GM18861 (cell line): ENCODE data around the gene ZNRF3.
A peak's percentile ranks its signal among the peaks of the same experiment; 100 is the strongest.

Experiments used
- ATAC-seq: cut with Tn5 transposase; IDR thresholded peaks from one replicate; pipeline ENCODE4 v1.9.1; 2021; ENCODE audit not compliant: unreplicated experiment

ZNRF3 gene

GRCh38 chr22:29056472-29056871 is 173.1 kb downstream of the ZNRF3 start:
- ATAC-seq: no peak

- ATAC-seq: no peak
These were observed 177.0 kb downstream of the ZNRF3 start for GRCh38 chr22:29060251-29060869.

- no peak for ATAC-seq
These were observed 177.6 kb downstream of the ZNRF3 start for GRCh38 chr22:29060931-29061330.

- no peak for ATAC-seq
These were observed 178.4 kb downstream of the ZNRF3 start, which contains the start of gene C22orf31 for GRCh38 chr22:29061773-29062172. C22orf31 (minus strand) TSS chr22:29061831; CDS start chr22:29061792, 39 bp downstream.

- no peak for ATAC-seq
These were observed 179.0 kb downstream of the ZNRF3 start for GRCh38 chr22:29062286-29062821.

DNA sequence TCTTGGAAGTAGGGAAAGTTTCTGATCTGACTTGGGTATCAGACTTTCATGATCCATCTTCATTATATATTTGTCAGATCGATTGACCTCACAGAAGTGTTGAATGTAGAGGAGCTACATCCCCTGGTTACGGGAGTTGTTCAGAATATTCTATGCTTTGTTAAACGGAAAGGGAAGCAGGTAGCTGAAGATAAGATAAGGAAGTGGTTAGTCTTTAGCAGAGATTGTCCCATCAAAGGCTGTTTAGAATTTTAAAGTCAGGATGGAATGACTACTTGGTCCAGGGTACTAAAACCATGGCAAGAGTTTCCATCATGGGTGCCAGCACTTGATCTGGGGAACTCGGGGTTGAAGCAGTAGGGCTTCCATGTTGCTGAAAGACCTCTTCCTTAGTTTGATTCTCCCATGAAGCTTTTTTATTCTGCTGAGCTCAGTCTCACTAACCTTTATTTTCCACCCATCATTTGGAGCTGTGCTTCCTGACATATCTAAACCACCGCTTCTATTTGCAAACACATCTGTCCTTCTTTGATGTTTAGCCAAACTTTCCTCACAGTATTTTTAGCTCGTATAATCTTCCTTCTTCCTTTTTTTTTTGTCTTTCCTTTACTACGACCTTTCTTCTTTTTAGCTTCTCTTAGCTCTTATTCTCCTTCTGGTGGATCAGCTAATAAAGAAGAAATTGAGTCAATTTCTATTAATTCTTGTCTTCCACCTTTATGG is 182.3 kb downstream of the ZNRF3 start:
- no peak for ATAC-seq

DNA sequence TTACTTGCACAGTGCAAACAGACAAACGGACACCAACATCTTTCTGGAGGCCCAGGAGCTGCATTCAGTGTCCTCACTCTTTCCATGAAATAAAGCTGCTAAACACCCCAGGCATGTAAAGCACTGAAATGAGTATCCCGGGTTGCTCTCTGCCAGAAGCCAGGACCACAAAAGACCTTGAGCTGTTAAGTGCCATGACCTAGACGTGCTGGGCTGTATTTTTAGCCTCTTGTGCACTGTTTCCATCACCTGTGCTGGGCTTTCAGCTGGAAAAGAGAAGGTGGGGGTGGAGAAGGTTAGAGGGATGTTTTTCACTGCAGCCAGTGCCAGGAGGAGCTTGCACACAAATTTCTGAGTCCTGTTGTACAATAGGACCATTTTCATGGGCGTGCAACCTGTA is 186.1 kb downstream of the ZNRF3 start:
- no peak for ATAC-seq

DNA sequence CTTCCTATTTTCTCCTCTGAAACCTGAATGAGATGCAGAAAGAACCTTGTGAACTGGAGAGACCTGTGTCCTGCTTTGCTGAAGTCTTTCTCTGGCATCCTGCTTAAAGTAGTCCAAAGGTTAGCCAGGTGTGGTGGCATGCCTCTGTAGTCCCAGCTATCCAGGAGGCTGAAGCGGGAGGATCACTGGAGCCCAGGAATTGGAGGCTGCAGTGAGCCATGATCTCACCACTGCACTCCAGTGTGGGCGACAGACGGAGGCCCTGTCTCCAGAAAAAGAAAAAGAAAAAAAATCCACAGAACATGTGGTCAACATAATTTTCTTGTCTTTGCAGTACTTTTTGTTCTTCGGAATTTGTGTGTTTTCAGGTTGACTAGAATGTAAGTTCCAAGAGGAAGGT is 187.1 kb downstream of the ZNRF3 start:
- no peak for ATAC-seq

DNA sequence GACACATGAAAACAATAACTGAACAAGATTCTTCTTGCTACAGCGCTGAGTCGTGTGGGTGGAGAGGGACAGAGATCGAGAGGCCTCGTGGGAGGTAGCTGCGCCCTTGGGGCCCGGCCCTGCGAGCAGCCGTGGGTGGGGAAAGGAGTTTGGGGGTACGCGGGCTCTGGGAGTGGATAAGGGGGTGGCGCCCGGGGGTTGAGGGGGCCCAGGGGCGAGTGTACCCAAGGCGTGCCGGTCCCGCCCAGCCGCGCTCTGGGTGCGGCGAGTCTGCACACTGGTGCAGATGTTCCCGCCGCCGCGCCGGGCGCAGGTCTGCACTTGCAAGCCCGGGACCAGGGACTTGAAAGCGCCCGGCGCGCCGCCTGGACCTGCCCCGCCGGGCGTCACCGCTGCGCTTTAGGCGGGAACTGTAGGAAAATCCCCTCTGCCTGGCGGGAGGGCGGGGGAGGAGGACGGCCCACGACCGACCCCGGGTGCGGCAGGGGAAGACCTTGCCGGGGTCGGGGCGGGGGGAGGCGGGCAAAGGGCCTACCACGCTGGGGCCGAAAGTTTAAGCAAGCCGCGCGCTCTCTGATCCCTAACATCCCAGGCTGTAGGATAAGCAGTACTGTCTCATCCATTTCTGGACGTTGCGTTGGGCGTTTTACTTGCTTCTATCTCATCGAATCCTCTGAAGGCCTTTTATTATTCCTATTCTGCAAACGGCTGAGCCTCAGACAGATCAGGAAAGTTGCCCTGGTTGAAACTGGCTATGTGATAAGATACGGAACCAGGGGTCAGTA is 188.1 kb downstream of the ZNRF3 start:
- ATAC-seq: no peak

DNA sequence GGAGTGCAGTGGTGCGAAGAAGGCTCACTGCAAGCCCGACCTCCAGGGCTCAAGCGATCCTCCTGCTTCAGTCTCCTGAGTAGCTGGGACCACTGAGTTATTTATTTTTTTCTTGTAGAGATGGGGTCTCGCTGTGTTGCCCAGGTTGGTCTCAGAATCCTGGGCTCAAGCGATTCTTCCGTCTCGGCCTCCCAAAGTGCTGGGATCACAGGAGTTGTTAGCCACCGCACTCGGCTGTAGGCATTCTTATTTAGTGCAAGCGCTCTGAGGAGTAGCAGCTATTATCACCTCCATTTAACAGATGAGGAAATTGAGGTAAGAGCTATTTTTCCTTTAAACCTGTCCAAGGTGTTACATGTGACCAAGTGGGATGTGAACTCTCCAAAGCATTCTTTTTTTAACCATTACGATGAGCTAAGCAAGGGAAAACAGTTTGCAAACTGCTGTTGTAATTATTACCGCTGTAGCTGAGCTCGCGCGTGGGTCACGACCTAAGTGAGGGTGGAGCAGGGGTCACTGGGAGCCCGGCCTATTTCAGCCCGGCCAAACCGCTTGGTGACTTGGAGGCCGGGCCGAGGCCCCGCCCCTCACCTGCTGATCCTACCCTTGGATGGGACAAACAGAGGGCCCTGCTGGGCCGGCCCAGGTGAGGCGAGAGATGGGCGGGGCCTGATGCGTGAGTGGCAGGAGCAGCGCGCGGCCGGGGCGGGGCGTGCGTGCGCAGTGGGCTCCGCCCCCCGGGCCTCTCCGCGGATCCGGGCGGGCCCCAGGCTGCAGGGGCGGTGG is 189.0 kb downstream of the ZNRF3 start:
- ATAC-seq: peak; percentile 66

- ATAC-seq: no peak
These were observed 189.7 kb downstream of the ZNRF3 start, which contains the start of gene KREMEN1 for GRCh38 chr22:29072979-29073617. KREMEN1 (plus strand) TSS chr22:29073035; CDS start chr22:29073131, 96 bp downstream.

GRCh38 chr22:29073618-29074275 is 190.4 kb downstream of the ZNRF3 start:
- ATAC-seq: no peak

DNA sequence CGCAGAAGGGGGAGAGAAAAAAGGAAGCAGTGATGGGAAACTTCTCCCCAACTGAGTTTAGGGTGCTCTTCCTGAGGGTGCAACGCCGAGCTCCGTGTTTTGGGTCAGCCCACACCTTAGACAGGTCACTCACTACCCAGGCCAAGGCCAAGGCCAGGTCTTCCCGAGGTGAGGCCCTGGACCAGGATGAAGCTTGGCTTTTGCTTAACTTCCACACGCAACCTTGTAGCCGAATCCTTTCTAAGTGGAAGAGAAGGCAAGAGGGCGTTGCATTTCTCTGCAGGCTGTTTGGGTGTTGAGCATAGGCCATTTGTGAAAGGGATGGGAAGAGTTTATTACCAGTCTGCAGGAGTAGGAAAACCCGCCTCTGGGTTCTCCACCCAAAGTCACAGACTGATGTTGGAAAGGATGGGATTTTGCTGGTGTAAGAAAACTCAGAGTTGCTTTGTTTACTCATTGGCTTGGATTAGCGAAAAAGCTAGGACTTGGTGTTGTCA is 191.0 kb downstream of the ZNRF3 start:
- no peak for ATAC-seq

- no peak for ATAC-seq
These were observed 194.9 kb downstream of the ZNRF3 start for GRCh38 chr22:29078036-29078868.

DNA sequence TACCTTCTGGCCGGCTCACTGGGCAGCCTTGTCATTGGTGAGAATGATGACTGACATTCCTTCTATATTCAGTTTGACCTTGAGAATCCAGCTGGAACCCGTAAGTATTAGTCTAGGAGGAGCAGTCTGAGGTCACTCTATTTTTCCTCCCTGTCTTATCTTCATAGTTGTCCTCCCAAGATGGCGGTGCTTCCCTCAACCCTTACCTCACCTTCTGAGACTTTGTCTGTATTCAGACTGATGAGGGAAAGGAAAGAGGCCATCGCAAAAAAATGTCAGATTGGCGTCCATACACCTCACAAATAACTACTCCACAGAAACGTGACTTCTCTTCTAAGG is 195.5 kb downstream of the ZNRF3 start:
- ATAC-seq: no peak

DNA sequence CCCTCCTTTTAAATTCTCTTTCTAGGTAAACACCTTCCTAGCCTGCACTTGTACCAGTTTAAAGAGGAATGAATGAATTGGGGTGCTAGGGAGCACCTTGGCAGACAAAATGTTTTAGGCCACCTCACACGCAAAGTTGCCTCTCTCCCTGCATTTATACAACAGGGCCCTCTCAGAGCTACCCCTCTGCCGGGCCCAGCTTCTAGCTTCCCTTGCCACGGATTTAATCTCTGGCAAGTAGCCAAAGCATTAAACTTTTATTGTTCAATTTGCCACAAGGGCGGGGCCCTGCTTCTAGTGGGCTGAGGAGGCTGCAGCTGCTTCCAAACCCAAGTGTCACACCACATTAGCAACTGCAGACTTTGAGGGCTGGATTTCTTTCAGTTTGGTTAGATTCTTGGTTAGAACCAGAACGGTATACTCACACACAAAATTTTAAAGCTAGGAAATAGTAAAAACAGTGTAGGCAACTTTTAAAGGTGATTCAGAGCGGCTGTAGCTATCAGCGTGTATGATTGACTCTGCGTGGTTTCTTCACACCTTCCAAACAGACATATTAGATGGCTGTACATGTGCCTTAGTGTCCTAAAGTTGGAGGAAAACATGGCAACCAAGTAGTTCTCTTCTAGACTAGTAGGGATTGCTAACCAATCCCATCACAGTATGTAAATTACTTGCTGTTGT is 196.0 kb downstream of the ZNRF3 start:
- ATAC-seq: no peak

DNA sequence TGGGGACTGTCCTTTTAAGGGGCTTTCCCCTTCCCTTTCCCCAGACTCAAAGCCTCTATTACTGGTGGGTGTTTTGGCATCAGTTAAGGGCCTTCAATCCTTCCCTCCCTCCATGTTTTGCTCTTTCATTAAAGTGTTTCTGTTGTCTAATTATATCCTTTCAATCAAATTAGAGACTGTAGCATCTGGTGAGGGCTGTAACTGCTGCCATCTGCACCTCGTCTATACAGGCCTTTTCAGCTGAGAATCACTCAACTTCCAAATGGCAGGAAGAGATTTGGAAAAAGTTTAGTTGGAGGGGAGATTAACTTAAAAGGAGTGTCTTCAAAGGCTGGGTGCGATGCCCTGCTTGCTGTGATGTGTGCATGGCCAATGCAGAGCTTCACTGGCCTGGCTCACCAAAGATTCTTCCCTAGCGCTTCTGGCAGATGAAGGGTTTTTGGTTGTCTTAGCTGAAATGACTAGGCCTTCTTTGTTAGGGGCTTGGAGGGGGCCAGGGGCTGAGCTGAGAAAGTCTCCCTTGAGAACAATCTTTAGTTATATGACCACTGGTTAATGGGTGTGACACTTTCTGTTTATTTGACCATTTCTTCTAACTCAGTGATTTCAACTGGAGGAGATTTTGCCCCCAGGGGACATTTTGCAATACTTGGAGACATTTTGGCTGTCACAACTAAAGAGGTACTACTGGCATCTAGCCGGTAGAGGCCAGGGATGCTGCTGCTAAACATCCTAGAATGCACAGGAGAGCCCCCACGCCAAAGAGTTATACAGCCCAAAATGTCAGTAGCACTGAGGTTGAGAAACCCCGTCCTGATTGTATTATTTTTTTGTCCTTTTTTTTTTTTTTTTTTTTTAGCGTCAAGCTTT is 197.0 kb downstream of the ZNRF3 start:
- no peak for ATAC-seq
